SJSA1 (cell line): ENCODE measurements around the gene BTG2. TPM values are rescaled to one million over a fixed set of nuclear protein-coding genes. Genes with fewer than 3 reads are reported as not detected.
"Not testable (repeated sequence)": the region's sequence is repeated elsewhere in the genome, so short reads cannot be mapped to it uniquely, and the experiment has no call there.

Experiments used
- DNase-seq, 2 experiments: peaks; one replicate each; pipeline ENCODE4 v3.0.0-alpha.2; 2015 to 2020; ENCODE audit warnings: low spot score in 2 of 2, low read depth in 1 of 2
- H3K27ac ChIP-seq: fragments of 250-450 bp; sonication (Bioruptor Pico); 2 replicates; pipeline ENCODE4 v1.5.1; 2020; ENCODE audit warnings: mild to moderate bottlenecking, moderate library complexity
- H3K27me3 ChIP-seq: fragments of 250-450 bp; sonication (Bioruptor Pico); replicated peaks from 2 replicates; pipeline ENCODE4 v1.5.1; 2020; ENCODE audit warnings: mild to moderate bottlenecking, moderate library complexity
- H3K36me3 ChIP-seq: fragments of 250-450 bp; sonication (Bioruptor Pico); 2 replicates; pipeline ENCODE4 v1.5.1; 2020; ENCODE audit warnings: mild to moderate bottlenecking
- H3K4me1 ChIP-seq: fragments of 250-450 bp; sonication (Bioruptor Pico); replicated peaks from 2 replicates; pipeline ENCODE4 v1.6.1; 2021; ENCODE audit warnings: mild to moderate bottlenecking
- H3K4me3 ChIP-seq: fragments of 250-450 bp; sonication (Bioruptor Pico); 2 replicates; pipeline ENCODE4 v1.5.1; 2020; ENCODE audit warnings: mild to moderate bottlenecking
- H3K9me3 ChIP-seq: fragments of 250-450 bp; sonication (Bioruptor Pico); replicated peaks from 2 replicates; pipeline ENCODE4 v1.5.1; 2020; ENCODE audit warnings: mild to moderate bottlenecking
- total RNA-seq: library from RNA; depleted of rRNA; stranded (reverse); fragments of >200 nt; shearing (Covaris generic); gene quantifications from 2 replicates; pipeline ENCODE4 v1.2.3, GENCODE V29; 2014; rRNA removed

The BTG2 gene
- 4.0 and 6.6 TPM in 2 replicates for total RNA-seq

- Histone ChIP-seq H3K4me1 (peaks cover 21% of the 10 kb centered on the region), H3K9me3 (no peaks in the 10 kb centered on the region), H3K36me3 (no peaks in the 10 kb centered on the region; the same call in 1 of the 2 replicates), H3K27ac (peak within 1 kb of the TSS; percentile 49), H3K27me3 (no peaks in the 10 kb centered on the region), H3K4me3 (peak within 1 kb of the TSS; percentile 73)
- peak; percentile 81 to 86 for DNase-seq
These were observed at the start of gene BTG2 for GRCh38 chr1:203304919-203305808. Gene BTG2, plus strand, starts transcription at chr1:203305519. Its CDS starts 88 bp downstream, at chr1:203305607.

GRCh38 chr1:203256636-203257035 is 48.7 kb upstream of the BTG2 start:
- H3K27ac ChIP-seq, H3K9me3 ChIP-seq, H3K36me3 ChIP-seq, DNase-seq, H3K4me3 ChIP-seq, H3K4me1 ChIP-seq: not testable (repeated sequence)
- H3K27me3 ChIP-seq = peaks cover 23% of the 10 kb centered on the region

GRCh38 chr1:203263496-203263895 is 41.8 kb upstream of the BTG2 start:
- no peak for DNase-seq
- H3K27ac ChIP-seq = no peak overlapping the region

GRCh38 chr1:203264052-203264501 is 41.2 kb upstream of the BTG2 start:
- H3K36me3 ChIP-seq = no peaks in the 10 kb centered on the region
- peaks cover 18% of the 10 kb centered on the region for H3K27me3 ChIP-seq
- no peak overlapping the region for H3K4me3 ChIP-seq
- no peaks in the 10 kb centered on the region for H3K9me3 ChIP-seq
- H3K4me1 ChIP-seq = peaks cover 4% of the 10 kb centered on the region; the same call in 1 of the 2 replicates
- no peak overlapping the region for H3K27ac ChIP-seq
- no peak for DNase-seq

More at GRCh38 chr1:203263496-203263895, 41.8 kb upstream of the BTG2 start:
- Histone ChIP-seq H3K4me1 (peaks cover 4% of the 10 kb centered on the region; the same call in 1 of the 2 replicates), H3K36me3 (no peaks in the 10 kb centered on the region), H3K4me3 (no peak overlapping the region), H3K27me3 (peaks cover 18% of the 10 kb centered on the region), H3K9me3 (no peaks in the 10 kb centered on the region)

GRCh38 chr1:203265541-203265940 is 39.8 kb upstream of the BTG2 start:
- no peak for DNase-seq
- Histone ChIP-seq H3K36me3 (no peaks in the 10 kb centered on the region), H3K27ac (no peak overlapping the region), H3K4me3 (no peak overlapping the region), H3K27me3 (peaks cover 15% of the 10 kb centered on the region), H3K4me1 (peaks cover 4% of the 10 kb centered on the region; the same call in 1 of the 2 replicates), H3K9me3 (no peaks in the 10 kb centered on the region)

- not testable (repeated sequence) for H3K36me3 ChIP-seq, H3K4me3 ChIP-seq
These were observed 39.2 kb upstream of the BTG2 start for GRCh38 chr1:203266140-203266539.

GRCh38 chr1:203267347-203267846 is 37.9 kb upstream of the BTG2 start:
- Histone ChIP-seq H3K27ac (no peak overlapping the region), H3K27me3 (peaks cover 10% of the 10 kb centered on the region), H3K36me3 (no peaks in the 10 kb centered on the region), H3K4me1 (peaks cover 4% of the 10 kb centered on the region; the same call in 1 of the 2 replicates), H3K4me3 (peak overlapping the region; percentile 48), H3K9me3 (no peaks in the 10 kb centered on the region)
- DNase-seq = peak; percentile 82 to 94

More at GRCh38 chr1:203266140-203266539, 39.2 kb upstream of the BTG2 start:
- H3K9me3 ChIP-seq, DNase-seq, H3K27ac ChIP-seq, H3K4me1 ChIP-seq: not testable (repeated sequence)
- peaks cover 14% of the 10 kb centered on the region for H3K27me3 ChIP-seq

- H3K4me1 ChIP-seq = peaks cover 7% of the 10 kb centered on the region
- H3K27me3 ChIP-seq = peaks cover 10% of the 10 kb centered on the region
- no peak overlapping the region for H3K27ac ChIP-seq
- H3K9me3 ChIP-seq = no peaks in the 10 kb centered on the region
- no peaks in the 10 kb centered on the region for H3K36me3 ChIP-seq
- no peak for DNase-seq
- H3K4me3 ChIP-seq = peak overlapping the region; percentile 48
These were observed 37.4 kb upstream of the BTG2 start for GRCh38 chr1:203267912-203268311.

GRCh38 chr1:203268901-203269653 is 36.2 kb upstream of the BTG2 start:
- H3K27ac ChIP-seq = no peak overlapping the region

GRCh38 chr1:203269654-203270020 is 35.7 kb upstream of the BTG2 start:
- Histone ChIP-seq H3K9me3 (no peaks in the 10 kb centered on the region), H3K36me3 (no peaks in the 10 kb centered on the region), H3K4me3 (no peak overlapping the region), H3K4me1 (peaks cover 12% of the 10 kb centered on the region), H3K27ac (no peak overlapping the region), H3K27me3 (peaks cover 8% of the 10 kb centered on the region)
- DNase-seq = no peak

More at GRCh38 chr1:203268901-203269653, 36.2 kb upstream of the BTG2 start:
- Histone ChIP-seq H3K4me3 (no peak overlapping the region), H3K9me3 (no peaks in the 10 kb centered on the region), H3K36me3 (no peaks in the 10 kb centered on the region), H3K4me1 (peaks cover 12% of the 10 kb centered on the region), H3K27me3 (peaks cover 10% of the 10 kb centered on the region)
- peak in 1 of 2 experiments; percentile 46 for DNase-seq

GRCh38 chr1:203270448-203270847 is 34.9 kb upstream of the BTG2 start:
- Histone ChIP-seq H3K4me3 (no peak overlapping the region), H3K4me1 (peaks cover 12% of the 10 kb centered on the region), H3K9me3 (no peaks in the 10 kb centered on the region), H3K27ac (no peak overlapping the region), H3K27me3 (peaks cover under 1% of the 10 kb centered on the region; the same call in 1 of the 2 replicates), H3K36me3 (no peaks in the 10 kb centered on the region)
- no peak for DNase-seq

- no peak overlapping the region for H3K4me3 ChIP-seq
- H3K4me1 ChIP-seq = peaks cover 12% of the 10 kb centered on the region
- no peak for DNase-seq
- no peak overlapping the region for H3K27ac ChIP-seq
- H3K36me3 ChIP-seq = no peaks in the 10 kb centered on the region
- no peaks in the 10 kb centered on the region for H3K9me3 ChIP-seq
- no peaks in the 10 kb centered on the region for H3K27me3 ChIP-seq
These were observed 34.1 kb upstream of the BTG2 start for GRCh38 chr1:203271018-203271743.
